GM10266 (cell line): ENCODE data around the gene SEPTIN1.

ENCODE experiments used
- DNase-seq: peaks from one replicate; pipeline ENCODE4 v3.0.0; 2012; ENCODE audit errors: extremely low spot score
- TF ChIP-seq, protein P1 (sequence below): IDR thresholded peaks from 2 replicates; pipeline ENCODE4 v1.5.1; 2012; ENCODE audit warnings: mild to moderate bottlenecking, low read depth; ENCODE audit not compliant: control insufficient read depth, insufficient read depth; ENCODE audit errors: missing control alignments

SEPTIN1 gene

DNA sequence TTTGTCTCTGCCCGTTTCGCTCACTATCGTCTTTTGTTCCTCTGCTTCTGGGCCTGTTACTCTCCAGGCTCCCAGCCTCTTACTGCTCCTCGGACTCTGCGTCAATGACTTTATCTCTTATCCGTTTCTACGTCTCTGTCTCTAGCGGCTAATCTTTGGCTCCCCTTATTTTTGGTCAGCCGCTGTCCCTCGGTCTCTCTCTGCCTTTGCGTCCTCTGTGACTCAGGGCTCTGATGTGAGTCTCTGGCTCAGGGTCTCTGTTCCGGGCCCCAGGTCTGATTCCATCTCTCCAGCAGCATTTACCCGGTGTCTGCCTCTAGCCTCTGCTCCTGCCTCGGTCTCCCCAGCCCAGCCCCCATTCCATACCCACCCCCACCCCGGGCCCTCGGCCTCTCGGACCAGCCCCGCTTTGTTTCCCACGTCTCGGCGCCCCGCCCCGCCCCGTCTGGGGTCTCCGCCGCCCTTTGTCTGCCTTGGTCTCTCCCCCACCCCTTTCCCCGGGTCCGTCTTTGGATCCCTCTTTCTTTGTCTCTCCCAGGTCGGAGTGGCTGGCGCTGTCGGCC lies 12.3 kb upstream of the SEPTIN1 start:
- no peak for DNase-seq
- TF ChIP-seq, protein P1, sequence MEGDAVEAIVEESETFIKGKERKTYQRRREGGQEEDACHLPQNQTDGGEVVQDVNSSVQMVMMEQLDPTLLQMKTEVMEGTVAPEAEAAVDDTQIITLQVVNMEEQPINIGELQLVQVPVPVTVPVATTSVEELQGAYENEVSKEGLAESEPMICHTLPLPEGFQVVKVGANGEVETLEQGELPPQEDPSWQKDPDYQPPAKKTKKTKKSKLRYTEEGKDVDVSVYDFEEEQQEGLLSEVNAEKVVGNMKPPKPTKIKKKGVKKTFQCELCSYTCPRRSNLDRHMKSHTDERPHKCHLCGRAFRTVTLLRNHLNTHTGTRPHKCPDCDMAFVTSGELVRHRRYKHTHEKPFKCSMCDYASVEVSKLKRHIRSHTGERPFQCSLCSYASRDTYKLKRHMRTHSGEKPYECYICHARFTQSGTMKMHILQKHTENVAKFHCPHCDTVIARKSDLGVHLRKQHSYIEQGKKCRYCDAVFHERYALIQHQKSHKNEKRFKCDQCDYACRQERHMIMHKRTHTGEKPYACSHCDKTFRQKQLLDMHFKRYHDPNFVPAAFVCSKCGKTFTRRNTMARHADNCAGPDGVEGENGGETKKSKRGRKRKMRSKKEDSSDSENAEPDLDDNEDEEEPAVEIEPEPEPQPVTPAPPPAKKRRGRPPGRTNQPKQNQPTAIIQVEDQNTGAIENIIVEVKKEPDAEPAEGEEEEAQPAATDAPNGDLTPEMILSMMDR, result no peak

DNA sequence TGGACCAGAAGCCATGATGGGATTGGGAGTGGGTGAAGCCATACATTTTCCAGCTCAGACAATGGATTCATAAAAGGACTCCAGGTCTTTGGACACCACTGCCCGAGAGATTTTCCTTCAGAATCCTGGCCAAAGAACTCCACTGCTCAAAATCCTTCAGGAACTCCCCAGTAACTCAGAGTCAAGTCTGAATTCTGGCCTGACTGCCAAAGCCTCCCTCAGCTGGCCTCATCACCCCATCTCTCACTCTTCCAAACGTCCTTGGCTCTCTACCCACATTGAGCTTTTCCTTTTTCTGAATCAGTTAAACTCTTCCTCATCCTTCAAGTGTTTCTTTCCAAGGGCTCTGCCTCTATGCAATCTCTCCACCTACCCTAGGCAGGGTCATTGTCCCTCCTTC lies 1.2 kb upstream of the SEPTIN1 start:
- TF ChIP-seq, protein P1, result no peak
- DNase-seq, result no peak

- TF ChIP-seq, protein P1, result no peak
These were observed 895 bp downstream of the SEPTIN1 start for GRCh38 chr16:30381291-30382041.

GRCh38 chr16:30380803-30381208 lies 1.6 kb downstream of the SEPTIN1 start:
- TF ChIP-seq, protein P1, result no peak
- no peak for DNase-seq

More at GRCh38 chr16:30381291-30382041, 895 bp downstream of the SEPTIN1 start:
- DNase-seq, result no peak

DNA sequence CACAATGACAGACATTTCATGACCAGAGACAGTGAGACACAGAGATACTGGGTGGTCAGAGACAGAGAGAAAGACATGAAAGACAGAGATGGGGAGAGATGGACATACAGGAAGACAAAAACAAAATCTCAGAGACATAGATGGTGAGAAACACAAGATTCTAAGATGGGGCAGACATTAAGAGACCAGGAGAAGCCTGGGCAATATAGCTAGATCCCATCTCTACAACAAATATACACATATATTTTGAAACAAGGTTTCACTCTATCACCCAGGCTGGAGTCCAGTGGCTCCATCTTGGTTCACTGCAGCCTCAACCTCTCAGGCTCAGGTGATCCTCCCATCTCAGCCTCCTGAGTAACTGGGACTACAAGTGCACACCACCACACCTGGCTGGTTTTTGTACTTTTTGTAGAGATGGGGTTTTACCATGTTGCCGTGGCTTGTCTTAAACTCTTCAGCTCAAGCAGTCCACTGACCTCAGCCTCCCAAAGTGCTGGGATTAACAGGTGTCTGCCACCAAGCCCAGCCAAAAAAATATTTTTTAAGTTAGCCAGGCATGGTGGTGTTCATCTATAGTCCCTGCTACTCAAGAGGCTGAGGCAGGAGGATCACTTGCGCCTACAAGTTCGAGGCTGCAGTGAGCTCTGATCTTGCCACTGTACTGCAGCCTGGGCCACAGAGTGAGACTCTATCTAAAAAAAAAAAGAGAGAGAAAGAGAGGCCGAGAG lies 2.1 kb downstream of the SEPTIN1 start:
- no peak for DNase-seq
- TF ChIP-seq, protein P1, result no peak

DNA sequence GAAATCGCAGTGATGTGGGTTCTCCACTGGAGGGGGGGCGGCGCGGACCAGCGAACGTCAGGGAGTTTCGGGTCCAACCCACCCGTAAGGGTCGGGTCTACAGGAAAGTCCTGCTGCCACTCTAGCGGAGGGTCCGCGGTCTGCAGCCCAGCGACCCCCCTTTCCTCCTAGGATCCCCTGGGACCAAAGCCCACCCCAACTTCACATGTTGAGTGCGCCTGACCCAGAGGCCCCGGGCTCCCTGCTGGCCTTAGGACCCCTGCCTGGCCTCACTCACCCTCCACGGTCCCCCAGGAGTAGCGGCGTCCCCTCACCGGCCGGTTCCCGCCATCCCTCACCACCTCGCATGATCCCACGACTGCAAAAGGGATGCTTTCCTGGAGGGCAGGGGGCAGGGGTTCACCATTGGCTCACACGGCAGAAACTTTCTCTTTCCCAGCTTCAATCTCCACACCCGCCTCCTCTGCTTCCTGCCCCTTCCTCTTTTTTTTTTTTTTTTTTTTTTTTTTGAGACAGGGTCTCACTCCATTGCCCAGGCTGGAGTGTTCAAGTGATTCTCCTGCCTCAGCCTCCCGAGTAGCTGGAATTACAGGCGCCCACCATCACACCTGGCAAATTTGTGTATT lies 3.1 kb downstream of the SEPTIN1 start:
- TF ChIP-seq, protein P1, result no peak
- DNase-seq, result no peak
